Caco-2 (cell line): ENCODE measurements around the gene LRRC7. TPM values are rescaled to one million over a fixed set of nuclear protein-coding genes. Genes with fewer than 3 reads are reported as not detected.

Experiments used
- BruUV-seq: library from RNA; stranded (reverse); fragments of 400-500 nt; replicated peaks from 2 replicates; lab custom pipeline; 2021; lab: Mats Ljungman, UMichigan
- CTCF ChIA-PET: fragments of 300-600 bp; sonication (Branson Sonifier 250); formaldehyde crosslinking; loops from one replicate; lab custom pipeline; 2022; ENCODE audit warnings: antibody characterized with exemption; lab: Charles Lee
- POLR2A ChIA-PET: fragments of 300-600 bp; sonication (Branson Sonifier 250); formaldehyde crosslinking; loops from one replicate; lab custom pipeline; 2022; ENCODE audit warnings: antibody characterized with exemption; lab: Charles Lee
- DNase-seq, 2 experiments: peaks; one replicate each; pipeline versions ENCODE4 v3.0.0 to v3.0.0-alpha.2; 2020 to 2022
- H3K27me3 ChIP-seq: replicated peaks from 2 replicates; pipeline ENCODE4 v1.6.0; 2011; ENCODE audit warnings: low read length; ENCODE audit not compliant: control insufficient read depth, insufficient read depth
- H3K36me3 ChIP-seq: 2 replicates; pipeline ENCODE4 v1.5.1; 2011; ENCODE audit warnings: low read length; ENCODE audit not compliant: control insufficient read depth, insufficient read depth
- H3K4me1 ChIP-seq: fragments of 250-450 bp; sonication (Bioruptor Pico); 2 replicates; pipeline ENCODE4 v1.5.1; 2020; ENCODE audit warnings: mild to moderate bottlenecking
- H3K4me3 ChIP-seq: 2 replicates; pipeline ENCODE4 v1.5.1; 2011; ENCODE audit warnings: low read depth, mild to moderate bottlenecking, control low read depth, low read length
- H3K9me3 ChIP-seq: fragments of 250-450 bp; sonication (Bioruptor Pico); 2 replicates; pipeline ENCODE4 v1.5.1; 2020; ENCODE audit warnings: mild to moderate bottlenecking, moderate library complexity
- H3K27ac Mint-ChIP-seq: one replicate; pipeline ENCODE4 v1.8.0; 2022; ENCODE audit warnings: mixed read lengths; ENCODE audit not compliant: unreplicated experiment
- H3K27me3 Mint-ChIP-seq: one replicate; pipeline ENCODE4 v1.8.0; 2022; ENCODE audit warnings: mixed read lengths; ENCODE audit not compliant: insufficient read depth, unreplicated experiment
- H3K36me3 Mint-ChIP-seq: one replicate; pipeline ENCODE4 v1.8.0; 2022; ENCODE audit warnings: mild to moderate bottlenecking, mixed read lengths; ENCODE audit not compliant: insufficient read depth, unreplicated experiment
- H3K4me1 Mint-ChIP-seq: one replicate; pipeline ENCODE4 v1.8.0; 2022; ENCODE audit warnings: low read depth, mixed read lengths; ENCODE audit not compliant: unreplicated experiment
- H3K4me3 Mint-ChIP-seq: one replicate; pipeline ENCODE4 v1.8.0; 2022; ENCODE audit warnings: mild to moderate bottlenecking, moderate library complexity, mixed read lengths; ENCODE audit not compliant: unreplicated experiment
- H3K9me3 Mint-ChIP-seq: one replicate; pipeline ENCODE4 v1.8.0; 2022; ENCODE audit warnings: mixed read lengths; ENCODE audit not compliant: unreplicated experiment
- intact Hi-C: fragments of 100-400 bp; cut with micrococcal nuclease; formaldehyde crosslinking; loops from one replicate; pipeline ENCODE4 v1.10.0; 2022; ENCODE audit not compliant: unreplicated experiment
- total RNA-seq: library from RNA; stranded (reverse); gene quantifications from 2 replicates; pipeline ENCODE4 v1.2.3, GENCODE V29; 2022
- TF ChIP-seq, protein P1 (sequence below), 2 experiments: fragments of 200-600 bp in 1 of 2; IDR thresholded peaks; 1 replicate in 1 of 2; 2 replicates in 1 of 2; pipeline versions ENCODE4 v1.5.1 to v1.8.0; 2011 to 2022; ENCODE audit warnings: antibody characterized with exemption in 1 of 2, control low read depth in 1 of 2, inconsistent platforms in 1 of 2, low read depth in 1 of 2, low read length in 1 of 2, mild to moderate bottlenecking in 1 of 2, moderate library complexity in 1 of 2; ENCODE audit not compliant: insufficient read depth in 1 of 2, severe bottlenecking in 1 of 2, unreplicated experiment in 1 of 2

Gene LRRC7
- total RNA-seq, 1 experiment from 2014 or later: 8.5 TPM

DNA sequence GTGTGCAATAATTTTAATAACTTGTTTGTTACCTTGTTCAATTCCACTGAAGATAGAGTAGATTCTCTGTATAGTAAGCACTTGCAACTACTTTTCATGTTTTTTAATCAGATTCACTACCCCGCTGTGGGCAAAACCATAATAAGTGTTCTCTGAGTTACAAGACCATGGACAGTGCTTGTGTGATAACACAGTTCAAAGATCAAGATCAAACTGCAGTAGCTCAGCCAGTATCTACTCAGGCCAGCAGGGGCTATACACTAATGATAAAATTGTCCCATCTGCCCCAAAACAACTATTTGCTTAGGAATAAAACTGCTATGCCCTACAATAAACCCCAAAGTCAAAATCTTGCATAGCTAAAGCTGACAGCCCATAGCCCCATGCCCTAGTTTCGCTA is 129.6 kb downstream of the LRRC7 start:
- Histone ChIP-seq H3K36me3 (no peaks in the 10 kb centered on the region), H3K27me3 (no peaks in the 10 kb centered on the region), H3K4me3 (no peak overlapping the region), H3K4me1 (no peaks in the 10 kb centered on the region), H3K9me3 (no peaks in the 10 kb centered on the region)
- H3K9me3 Mint-ChIP-seq: peaks cover 7% of the 10 kb centered on the region
- BruUV-seq: no TSS peak
- intact Hi-C loops: no loop called here
- TF ChIP-seq, protein P1, sequence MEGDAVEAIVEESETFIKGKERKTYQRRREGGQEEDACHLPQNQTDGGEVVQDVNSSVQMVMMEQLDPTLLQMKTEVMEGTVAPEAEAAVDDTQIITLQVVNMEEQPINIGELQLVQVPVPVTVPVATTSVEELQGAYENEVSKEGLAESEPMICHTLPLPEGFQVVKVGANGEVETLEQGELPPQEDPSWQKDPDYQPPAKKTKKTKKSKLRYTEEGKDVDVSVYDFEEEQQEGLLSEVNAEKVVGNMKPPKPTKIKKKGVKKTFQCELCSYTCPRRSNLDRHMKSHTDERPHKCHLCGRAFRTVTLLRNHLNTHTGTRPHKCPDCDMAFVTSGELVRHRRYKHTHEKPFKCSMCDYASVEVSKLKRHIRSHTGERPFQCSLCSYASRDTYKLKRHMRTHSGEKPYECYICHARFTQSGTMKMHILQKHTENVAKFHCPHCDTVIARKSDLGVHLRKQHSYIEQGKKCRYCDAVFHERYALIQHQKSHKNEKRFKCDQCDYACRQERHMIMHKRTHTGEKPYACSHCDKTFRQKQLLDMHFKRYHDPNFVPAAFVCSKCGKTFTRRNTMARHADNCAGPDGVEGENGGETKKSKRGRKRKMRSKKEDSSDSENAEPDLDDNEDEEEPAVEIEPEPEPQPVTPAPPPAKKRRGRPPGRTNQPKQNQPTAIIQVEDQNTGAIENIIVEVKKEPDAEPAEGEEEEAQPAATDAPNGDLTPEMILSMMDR (IDR thresholded peaks at IDR 0.05; ENCODE audit: insufficient read depth in 1 of 2, low read depth in 1 of 2, low read length in 1 of 2, severe bottlenecking in 1 of 2, unreplicated experiment in 1 of 2): no peak
- ChIA-PET CTCF (interaction anchor here (0.6 kb wide), 1 partner anchor 13 kb away, joined by 4 read pairs; no protein-coding TSS in a partner anchor), POLR2A (interaction anchor here (0.6 kb wide), 1 partner anchor 431 kb away, joined by 4 read pairs; no protein-coding TSS in a partner anchor)
- H3K4me3 Mint-ChIP-seq: no peak overlapping the region
- DNase-seq: no peak
- no peaks in the 10 kb centered on the region for H3K4me1 Mint-ChIP-seq
- no peaks in the 10 kb centered on the region for H3K27me3 Mint-ChIP-seq
- no peak overlapping the region for H3K27ac Mint-ChIP-seq
- H3K36me3 Mint-ChIP-seq: peaks cover 6% of the 10 kb centered on the region

DNA sequence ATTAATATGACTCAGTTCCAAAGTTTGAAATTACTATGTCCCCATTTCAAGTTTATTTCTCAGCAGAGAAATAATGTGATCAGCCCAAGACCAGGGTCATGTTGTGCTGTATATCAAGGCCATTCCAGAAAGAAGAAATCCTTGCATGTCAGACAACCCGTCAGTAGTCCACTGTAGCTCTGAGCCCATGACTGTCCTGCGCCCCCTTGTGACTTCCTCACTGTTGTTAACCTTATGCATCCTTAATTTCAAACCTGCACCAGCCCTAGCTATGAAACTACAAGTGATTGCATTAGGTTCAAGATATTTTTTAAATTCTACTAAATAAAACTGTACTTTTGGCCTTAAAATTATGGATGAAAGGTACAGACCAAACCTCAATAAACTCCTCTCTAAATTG is 133.0 kb downstream of the LRRC7 start:
- no peaks in the 10 kb centered on the region for H3K4me1 Mint-ChIP-seq
- H3K9me3 ChIP-seq: no peaks in the 10 kb centered on the region
- no peaks in the 10 kb centered on the region for H3K9me3 Mint-ChIP-seq
- no peaks in the 10 kb centered on the region for H3K36me3 ChIP-seq
- TF ChIP-seq, protein P1 (IDR thresholded peaks at IDR 0.05; ENCODE audit: insufficient read depth in 1 of 2, low read depth in 1 of 2, low read length in 1 of 2, severe bottlenecking in 1 of 2, unreplicated experiment in 1 of 2): peak in 1 of 2 experiments; percentile 47
- no TSS peak for BruUV-seq
- CTCF ChIA-PET: interaction anchor here (0.6 kb wide), 1 partner anchor 163 kb away, joined by 3 read pairs; no protein-coding TSS in a partner anchor
- POLR2A ChIA-PET: no interaction called here
- H3K27me3 ChIP-seq: no peaks in the 10 kb centered on the region
- H3K27ac Mint-ChIP-seq: no peak overlapping the region
- H3K4me3 ChIP-seq: no peak overlapping the region
- no peaks in the 10 kb centered on the region for H3K4me1 ChIP-seq
- H3K36me3 Mint-ChIP-seq: peaks cover 6% of the 10 kb centered on the region
- intact Hi-C loops: loop anchor here (2.0 kb wide), 1 partner anchor 324 kb away; no protein-coding TSS in a partner anchor
- no peaks in the 10 kb centered on the region for H3K27me3 Mint-ChIP-seq
- H3K4me3 Mint-ChIP-seq: no peak overlapping the region
- peak in 1 of 2 experiments; percentile 45 for DNase-seq

DNA sequence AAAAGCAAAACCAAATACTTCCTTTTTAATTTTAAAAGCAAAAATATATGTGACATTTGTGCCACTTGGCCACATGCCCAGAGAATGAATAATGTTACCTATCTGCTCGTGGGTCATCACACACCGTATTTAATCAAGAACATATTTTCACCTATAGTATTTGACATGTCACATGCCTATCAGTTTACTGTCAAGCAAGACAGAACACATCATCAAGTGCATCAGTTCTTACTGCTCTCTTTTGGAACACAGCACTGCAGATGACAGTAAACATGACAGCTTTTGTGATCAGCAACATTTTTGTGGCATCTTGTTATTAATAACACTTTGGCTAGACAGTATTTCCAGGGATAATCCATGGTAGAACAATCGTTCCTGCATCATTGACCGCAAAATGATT is 134.4 kb downstream of the LRRC7 start:
- intact Hi-C loops: no loop called here
- ChIA-PET POLR2A (no interaction called here), CTCF (no interaction called here)
- BruUV-seq: no TSS peak
- Histone ChIP-seq H3K9me3 (no peaks in the 10 kb centered on the region), H3K4me3 (no peak overlapping the region), H3K27me3 (no peaks in the 10 kb centered on the region), H3K4me1 (no peaks in the 10 kb centered on the region), H3K36me3 (no peaks in the 10 kb centered on the region)
- H3K9me3 Mint-ChIP-seq: no peaks in the 10 kb centered on the region
- no peak overlapping the region for H3K27ac Mint-ChIP-seq
- DNase-seq: no peak
- no peaks in the 10 kb centered on the region for H3K4me1 Mint-ChIP-seq
- H3K4me3 Mint-ChIP-seq: no peak overlapping the region
- no peaks in the 10 kb centered on the region for H3K27me3 Mint-ChIP-seq
- TF ChIP-seq, protein P1 (IDR thresholded peaks at IDR 0.05; ENCODE audit: insufficient read depth in 1 of 2, low read depth in 1 of 2, low read length in 1 of 2, severe bottlenecking in 1 of 2, unreplicated experiment in 1 of 2): no peak
- no peaks in the 10 kb centered on the region for H3K36me3 Mint-ChIP-seq
